CD4-positive, alpha-beta T cell treated with Interleukin-6 at 100 ng/mL for 8 hours (primary cell): ENCODE data around the gene SYF2.
"Not testable (repeated sequence)": the region's sequence is repeated elsewhere in the genome, so short reads cannot be mapped to it uniquely, and the experiment has no call there.

Experiments used
- DNase-seq: peaks from one replicate; pipeline ENCODE4 v3.0.0-alpha.2; 2020; ENCODE audit warnings: mixed read lengths, low spot score

The SYF2 gene

GRCh38 chr1:25246600-25247023 lies 14.3 kb upstream of the SYF2 start:
- peak; percentile 17 for DNase-seq

DNA sequence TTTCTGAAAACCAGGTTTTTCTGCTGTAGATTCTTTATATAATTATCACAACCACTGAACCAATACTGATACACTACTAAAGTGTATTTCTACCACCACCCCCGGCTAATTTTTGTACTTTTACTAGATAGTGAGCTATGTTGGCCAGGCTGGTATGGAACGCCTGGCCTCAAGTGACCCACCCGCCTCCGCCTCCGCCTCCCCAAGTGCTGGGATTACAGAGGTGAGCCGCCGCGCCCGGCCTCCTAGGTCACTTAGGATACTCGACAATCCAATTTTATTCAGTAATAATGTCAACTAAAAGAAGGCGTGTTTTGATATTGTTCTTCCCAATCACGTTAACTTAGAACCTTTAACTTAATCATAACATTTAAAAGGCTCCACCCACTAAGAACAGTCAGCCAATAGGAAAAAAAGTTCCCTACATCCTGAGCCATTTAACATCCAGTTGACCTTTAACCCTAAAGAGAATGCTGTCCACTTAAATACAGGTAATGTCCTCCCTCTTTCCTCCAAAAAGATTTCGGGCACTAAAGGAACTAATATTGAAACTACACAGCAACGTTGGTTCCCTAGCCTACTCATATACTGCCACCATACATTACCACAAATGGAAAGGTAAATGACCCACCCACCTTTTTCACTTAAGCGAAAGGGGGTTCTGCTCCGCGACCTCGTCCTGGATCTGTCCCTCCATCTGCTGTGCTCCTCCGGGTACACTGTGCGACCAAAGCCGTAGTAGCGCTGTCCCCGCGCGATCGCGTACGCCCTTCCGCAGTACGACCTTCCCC lies 13.7 kb upstream of the SYF2 start:
- no peak for DNase-seq

- DNase-seq: no peak
Measured at GRCh38 chr1:25245393-25245792, 13.1 kb upstream of the SYF2 start.

DNA sequence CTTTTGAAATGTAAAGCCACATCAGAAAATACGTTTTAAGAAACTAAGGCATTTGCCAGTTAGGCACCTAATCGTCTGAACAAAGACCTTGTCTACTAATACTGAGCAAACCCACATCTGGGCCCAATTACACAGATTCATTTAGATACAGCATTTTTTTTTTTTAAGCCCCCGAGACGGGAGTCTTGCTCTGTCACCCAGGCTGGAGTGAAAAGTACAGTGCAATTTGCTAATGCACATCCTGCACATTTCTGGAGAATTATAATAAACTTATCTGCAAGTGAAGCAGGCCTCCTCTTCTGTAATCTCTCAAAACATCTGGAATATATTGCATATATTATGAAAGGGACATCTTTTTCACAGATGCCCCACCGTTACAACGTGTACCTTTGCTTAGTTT lies 11.6 kb upstream of the SYF2 start:
- no peak for DNase-seq

DNA sequence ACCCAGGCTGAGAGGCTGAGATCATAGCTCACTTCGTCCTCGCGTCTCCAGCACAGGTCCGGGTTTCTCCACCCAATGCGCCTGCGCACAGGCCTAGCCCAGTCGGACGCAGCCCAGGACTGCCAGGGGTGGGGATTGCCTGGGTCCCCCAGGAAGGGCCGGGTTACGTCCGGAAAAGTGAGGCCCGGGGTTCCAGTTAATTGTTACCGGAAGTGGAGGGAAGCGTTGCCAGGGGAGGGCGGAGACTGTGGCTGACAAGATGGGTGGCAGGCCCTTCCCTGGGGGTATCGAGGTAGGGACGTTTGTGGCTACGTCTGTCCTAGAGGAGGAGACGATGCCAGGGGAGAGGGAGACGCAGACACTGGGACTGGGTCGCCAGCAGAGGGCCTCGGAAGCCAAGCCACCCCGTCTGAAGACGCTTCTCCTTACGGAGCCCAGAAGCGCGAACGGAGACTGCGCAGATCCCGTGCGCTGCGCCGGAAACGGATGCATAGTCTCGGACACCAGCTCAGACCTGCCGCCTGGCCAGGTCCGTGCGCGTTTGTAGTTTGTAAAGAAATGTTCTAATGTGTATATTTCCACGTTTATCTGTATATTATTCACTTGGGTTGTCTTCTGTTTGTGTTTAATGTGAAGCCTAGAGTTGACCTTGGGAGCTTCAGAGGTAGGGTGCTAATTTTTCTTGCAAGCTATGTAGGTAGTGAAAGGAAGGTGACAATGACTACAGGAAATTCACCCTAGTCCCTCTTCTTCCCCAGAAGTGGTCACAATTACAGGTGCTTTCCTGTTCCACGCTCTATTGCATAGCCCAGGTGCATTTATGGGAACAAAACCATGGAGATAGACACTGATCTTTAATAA lies 7.6 kb upstream of the SYF2 start:
- peak; percentile 87 for DNase-seq

DNA sequence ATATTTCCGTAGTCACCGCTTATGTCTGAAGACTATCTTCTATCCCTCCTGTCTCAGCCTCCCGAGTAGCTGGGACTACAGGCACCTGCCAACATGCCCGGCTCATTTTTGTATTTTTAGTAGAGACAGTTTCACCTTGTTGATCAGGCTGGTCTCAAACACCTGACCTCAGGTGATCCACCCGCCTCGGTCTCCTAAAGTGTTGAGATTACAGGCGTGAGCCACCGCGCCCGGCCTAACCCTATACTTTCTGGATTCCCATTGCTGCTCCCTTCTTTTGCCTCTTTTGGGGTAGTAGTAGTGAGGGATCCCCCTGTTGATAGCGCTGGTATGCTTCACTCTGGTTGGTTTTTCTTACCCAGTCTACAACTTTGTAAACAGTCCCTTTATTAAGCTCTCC lies 5.7 kb upstream of the SYF2 start:
- DNase-seq: no peak

DNA sequence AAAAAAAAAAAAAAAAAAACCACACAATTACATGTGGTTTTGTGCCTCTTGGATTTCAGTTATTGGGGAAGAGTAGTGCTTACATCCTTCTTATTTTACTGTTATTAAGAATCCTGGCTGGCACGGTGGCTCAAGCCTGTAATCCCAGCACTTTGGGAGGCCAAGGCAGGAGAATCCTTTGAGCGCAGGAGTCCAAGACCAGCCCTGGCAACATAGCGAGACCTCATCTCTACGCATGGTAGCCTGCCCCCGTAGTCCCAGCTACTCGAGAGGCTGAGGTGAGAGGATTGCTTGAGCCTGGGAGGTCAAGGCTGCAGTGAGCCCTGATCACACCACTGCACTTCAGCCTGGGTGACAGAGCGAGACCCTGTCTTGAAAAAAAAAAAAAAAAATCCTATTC lies 4.0 kb upstream of the SYF2 start:
- not testable (repeated sequence) for DNase-seq

DNA sequence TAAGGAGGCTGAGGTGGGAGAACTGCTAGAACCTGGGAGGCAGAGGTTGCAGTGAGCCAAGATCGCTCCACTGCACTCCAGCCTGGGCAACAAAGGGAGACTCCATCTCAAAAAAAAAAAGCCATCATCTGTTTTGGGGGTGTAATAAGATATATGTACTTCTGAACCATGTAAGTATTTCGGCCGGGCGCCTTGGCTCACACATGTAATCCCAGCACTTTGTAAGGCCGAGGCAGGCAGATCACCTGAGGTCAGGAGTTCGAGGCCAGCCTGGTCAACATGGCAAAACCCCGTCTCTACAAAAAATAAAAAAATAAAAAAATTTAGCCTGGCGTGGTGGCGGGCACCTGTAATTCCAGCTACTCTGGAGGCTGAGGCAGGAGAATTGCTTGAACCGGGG lies 3.1 kb upstream of the SYF2 start:
- DNase-seq: not testable (repeated sequence)

GRCh38 chr1:25232866-25233784 lies 823 bp upstream of the SYF2 start:
- peak; percentile 65 for DNase-seq

- DNase-seq: no peak
Measured at GRCh38 chr1:25223471-25223870, 8.8 kb downstream of the SYF2 start.

DNA sequence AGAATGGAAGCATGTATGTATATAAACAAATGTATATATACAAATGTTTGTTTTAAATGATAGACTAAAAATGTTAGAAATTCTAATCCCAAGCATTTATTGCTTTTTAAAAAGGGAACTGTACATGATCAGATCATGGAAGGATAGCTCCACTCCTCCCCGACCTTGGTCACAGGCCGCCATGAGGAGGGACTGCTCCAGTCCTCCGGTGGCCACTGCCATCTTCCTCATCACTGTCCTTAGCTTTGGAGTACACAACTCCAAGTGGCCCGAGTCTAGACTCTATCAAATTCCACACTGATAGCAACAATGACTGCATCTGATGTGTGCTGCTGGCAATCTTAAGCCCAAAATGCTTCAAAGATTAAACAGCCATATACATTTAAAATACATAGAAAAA lies 9.7 kb downstream of the SYF2 start:
- DNase-seq: no peak

DNA sequence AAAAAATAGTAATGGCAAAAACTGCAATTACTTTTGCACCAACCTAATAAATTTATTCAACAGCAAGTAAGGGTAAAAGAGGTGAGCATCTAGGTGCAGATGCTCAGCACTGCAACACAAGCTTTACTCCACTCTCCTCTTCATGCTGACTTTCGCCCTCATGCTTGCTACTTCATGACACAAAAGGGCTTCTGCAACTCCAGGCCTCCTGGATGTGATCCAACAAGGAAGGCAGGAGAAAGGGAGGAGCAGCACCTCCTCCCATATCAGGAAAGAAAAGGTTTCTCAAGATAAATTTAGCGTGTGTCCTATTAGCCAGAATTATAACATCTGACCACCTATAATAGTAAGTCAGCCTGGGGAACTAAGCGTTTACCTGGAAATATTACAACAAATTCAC lies 11.6 kb downstream of the SYF2 start:
- DNase-seq: no peak

DNA sequence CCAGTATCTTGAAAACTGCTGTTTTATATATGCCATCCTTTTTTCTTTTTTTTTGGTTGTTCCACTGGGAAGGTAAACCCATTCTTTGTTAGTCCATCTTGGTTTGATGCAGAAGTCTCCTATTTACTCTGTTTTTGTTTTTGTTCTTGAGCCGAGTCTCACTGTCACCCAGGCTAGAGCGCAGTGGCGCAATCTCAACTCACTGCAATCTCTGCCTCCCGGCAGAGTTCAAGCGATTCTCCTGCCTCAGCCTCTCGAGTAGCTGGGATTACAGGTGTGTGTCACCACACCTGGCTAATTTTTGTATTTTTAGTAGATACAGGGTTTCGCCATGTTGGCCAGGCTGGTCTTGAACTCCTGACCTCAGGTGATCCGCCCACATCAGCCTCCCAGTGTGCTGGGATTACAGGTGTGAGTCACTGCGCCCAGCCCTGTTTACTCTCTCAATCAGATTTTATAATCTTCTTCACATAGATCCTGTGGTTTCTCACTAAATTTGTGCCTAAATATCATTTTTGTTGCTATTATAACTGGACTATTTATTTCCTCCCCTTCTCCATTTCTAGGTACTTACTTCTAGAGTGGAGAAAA lies 12.5 kb downstream of the SYF2 start:
- DNase-seq: no peak

- DNase-seq: no peak
Measured at GRCh38 chr1:25217598-25218232, 14.6 kb downstream of the SYF2 start.

DNA sequence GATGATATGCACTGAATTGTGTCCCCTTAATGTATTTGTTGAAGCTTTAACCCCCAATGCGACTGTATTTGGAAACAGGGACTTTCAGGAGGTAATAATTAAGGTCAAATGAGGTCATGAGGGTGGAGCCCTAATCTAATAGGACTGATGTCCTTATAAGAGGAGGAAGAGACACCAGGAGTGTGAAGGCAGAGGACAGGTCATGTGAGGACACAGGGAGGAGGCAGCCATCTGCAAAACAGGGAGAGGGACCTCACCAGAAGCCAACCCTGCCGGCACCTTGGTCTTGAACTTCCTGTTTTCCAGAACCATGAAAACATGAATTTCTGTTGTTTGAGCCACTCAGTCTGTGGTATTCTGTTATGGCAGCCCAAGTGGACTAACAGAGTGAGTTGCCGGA lies 15.3 kb downstream of the SYF2 start:
- no peak for DNase-seq

- no peak for DNase-seq
Measured at GRCh38 chr1:25216123-25216522, 16.2 kb downstream of the SYF2 start.

DNA sequence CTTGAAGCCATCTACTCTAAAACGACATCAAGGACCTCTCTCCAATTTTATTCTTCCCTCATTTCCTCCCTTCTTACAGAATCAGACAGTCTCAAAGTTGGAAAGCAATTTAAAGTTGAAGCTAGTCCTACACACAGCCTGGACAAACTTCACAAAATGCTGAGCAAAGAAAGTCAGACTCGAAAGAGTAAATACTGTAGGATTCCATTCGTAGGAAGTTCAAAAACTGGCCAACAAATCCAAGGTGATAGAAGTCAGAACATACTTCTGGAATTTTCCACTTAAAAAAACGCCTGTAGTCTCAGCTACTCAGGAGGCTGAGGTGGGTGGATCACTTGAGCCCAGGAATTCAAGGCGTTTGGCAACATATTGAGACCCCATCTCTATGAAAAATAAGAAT lies 19.6 kb downstream of the SYF2 start:
- no peak for DNase-seq

DNA sequence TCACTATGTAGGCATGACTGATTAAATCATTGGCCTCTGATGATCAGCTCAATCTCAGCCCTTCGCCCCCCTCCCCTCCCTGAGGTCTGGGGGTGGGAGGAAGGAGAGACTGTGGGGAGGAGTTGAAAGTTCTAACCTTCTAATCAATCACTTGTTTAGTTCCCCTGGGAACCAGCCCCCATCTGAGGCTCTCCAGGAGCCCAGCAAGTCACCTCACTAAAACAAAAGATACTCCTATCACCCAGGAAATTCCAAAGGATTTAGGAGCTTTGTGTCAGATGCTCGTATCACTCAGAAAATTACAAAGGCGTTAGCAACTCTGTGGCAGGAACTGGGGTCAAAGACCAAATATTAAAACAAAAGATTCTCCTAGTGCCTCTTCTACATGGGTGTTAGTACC lies 21.6 kb downstream of the SYF2 start:
- DNase-seq: no peak

DNA sequence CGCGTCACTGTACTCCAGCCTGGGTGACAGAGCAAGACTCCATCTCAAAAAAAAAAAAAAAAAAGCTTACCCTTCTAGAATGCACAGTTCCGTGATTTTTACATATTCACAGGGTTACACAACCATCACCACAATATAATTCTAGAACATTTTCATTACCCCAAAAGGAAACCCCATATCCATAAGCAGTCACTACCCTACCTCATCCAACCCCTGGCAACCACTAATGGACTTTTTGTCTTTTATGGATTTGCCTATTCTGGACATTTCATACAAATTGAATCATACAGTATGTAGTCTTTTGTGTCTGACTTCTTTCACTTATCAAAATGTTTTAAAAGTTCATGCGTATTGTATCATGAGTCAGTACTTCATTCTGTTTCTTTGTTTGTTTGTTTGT lies 22.8 kb downstream of the SYF2 start:
- DNase-seq: no peak

- DNase-seq: no peak
Measured at GRCh38 chr1:25208561-25209222, 23.6 kb downstream of the SYF2 start.

GRCh38 chr1:25208092-25208491 lies 24.2 kb downstream of the SYF2 start:
- DNase-seq: no peak
